MCF 10A (cell line): ENCODE data around the gene CTCFL. TPM values are rescaled to one million over a fixed set of nuclear protein-coding genes. Genes with fewer than 3 reads are reported as not detected.

Source experiments
- BruUV-seq: library from RNA; stranded (reverse); fragments of 400-500 nt; replicated peaks from 2 replicates; lab custom pipeline; 2021; lab: Mats Ljungman, UMichigan
- CTCF ChIA-PET: fragments of 300-600 bp; sonication (Branson Sonifier 250); formaldehyde crosslinking; extraction: SDS; loops from one replicate; lab custom pipeline; 2021; ENCODE audit warnings: antibody characterized with exemption, inconsistent platforms; lab: Yijun Ruan, JAX
- POLR2A ChIA-PET: fragments of 300-600, 350-650 bp; sonication (Branson Sonifier 250); formaldehyde crosslinking; extraction: SDS; loops from one replicate; lab custom pipeline; 2020; ENCODE audit warnings: antibody characterized with exemption, inconsistent platforms; lab: Yijun Ruan, JAX
- DNase-seq: peaks from one replicate; pipeline ENCODE4 v3.0.0-alpha.2; 2018; ENCODE audit not compliant: unreplicated experiment
- H3K27ac Mint-ChIP-seq: one replicate; pipeline ENCODE4 v1.8.0; 2022; ENCODE audit warnings: mild to moderate bottlenecking, low read depth, mixed read lengths; ENCODE audit not compliant: unreplicated experiment
- H3K27me3 Mint-ChIP-seq: one replicate; pipeline ENCODE4 v1.8.0; 2022; ENCODE audit warnings: mixed read lengths; ENCODE audit not compliant: insufficient read depth, unreplicated experiment
- H3K36me3 Mint-ChIP-seq: one replicate; pipeline ENCODE4 v1.8.0; 2022; ENCODE audit warnings: mild to moderate bottlenecking, moderate library complexity, mixed read lengths; ENCODE audit not compliant: insufficient read depth, unreplicated experiment
- H3K4me1 Mint-ChIP-seq: one replicate; pipeline ENCODE4 v1.8.0; 2022; ENCODE audit warnings: mixed read lengths; ENCODE audit not compliant: insufficient read depth, unreplicated experiment
- H3K4me3 Mint-ChIP-seq: one replicate; pipeline ENCODE4 v1.8.0; 2022; ENCODE audit warnings: mild to moderate bottlenecking, moderate library complexity, mixed read lengths; ENCODE audit not compliant: unreplicated experiment
- H3K9me3 Mint-ChIP-seq: one replicate; pipeline ENCODE4 v1.8.0; 2022; ENCODE audit warnings: mixed read lengths; ENCODE audit not compliant: unreplicated experiment
- CTCF ChIP-seq: fragments of 200-600 bp; IDR thresholded peaks from one replicate; pipeline ENCODE4 v1.8.0; 2022; ENCODE audit warnings: antibody characterized with exemption, mild to moderate bottlenecking; ENCODE audit not compliant: unreplicated experiment
- intact Hi-C: fragments of 100-400 bp; cut with micrococcal nuclease; formaldehyde crosslinking; loops from 2 replicates; pipeline ENCODE4 v1.14.1; 2022
- total RNA-seq: library from RNA; stranded (reverse); gene quantifications from 2 replicates; pipeline ENCODE4 v1.2.3, GENCODE V29; 2022

CTCFL gene
- total RNA-seq, 1 experiment from 2014 or later, result not detected

DNA sequence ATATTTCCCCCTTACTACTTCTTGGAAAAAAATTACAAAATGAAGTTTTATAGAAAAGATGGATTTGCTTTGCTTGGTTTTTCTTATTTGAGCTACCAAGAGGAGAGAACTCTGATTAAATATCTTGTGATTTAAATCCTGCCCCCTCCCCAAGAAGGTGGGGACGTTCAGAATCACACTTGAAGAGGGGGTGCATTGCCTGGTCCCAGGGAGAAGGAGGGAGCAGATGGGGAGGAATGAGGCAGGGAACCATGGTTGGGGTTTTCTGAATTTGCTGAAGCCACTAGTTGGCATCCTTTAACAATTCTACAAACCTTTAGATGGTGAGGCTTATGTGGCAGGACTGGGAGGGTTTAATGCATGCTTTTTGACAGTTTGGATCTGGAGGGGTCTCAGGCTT is 41.5 kb upstream of the CTCFL start:
- no peak for DNase-seq
- TF ChIP-seq CTCF, result no peak
- CTCF ChIA-PET, result interaction anchor here (0.7 kb wide), 1 partner anchor 56 kb away, joined by 3 read pairs; no protein-coding TSS in a partner anchor
- POLR2A ChIA-PET, result no interaction called here
- BruUV-seq, result no TSS peak
- Mint-ChIP-seq H3K4me3 (no peak overlapping the region), H3K4me1 (no peaks in the 10 kb centered on the region), H3K9me3 (no peaks in the 10 kb centered on the region), H3K27me3 (peaks cover 95% of the 10 kb centered on the region), H3K36me3 (no peaks in the 10 kb centered on the region), H3K27ac (no peak overlapping the region)
- intact Hi-C loops, result no loop called here

DNA sequence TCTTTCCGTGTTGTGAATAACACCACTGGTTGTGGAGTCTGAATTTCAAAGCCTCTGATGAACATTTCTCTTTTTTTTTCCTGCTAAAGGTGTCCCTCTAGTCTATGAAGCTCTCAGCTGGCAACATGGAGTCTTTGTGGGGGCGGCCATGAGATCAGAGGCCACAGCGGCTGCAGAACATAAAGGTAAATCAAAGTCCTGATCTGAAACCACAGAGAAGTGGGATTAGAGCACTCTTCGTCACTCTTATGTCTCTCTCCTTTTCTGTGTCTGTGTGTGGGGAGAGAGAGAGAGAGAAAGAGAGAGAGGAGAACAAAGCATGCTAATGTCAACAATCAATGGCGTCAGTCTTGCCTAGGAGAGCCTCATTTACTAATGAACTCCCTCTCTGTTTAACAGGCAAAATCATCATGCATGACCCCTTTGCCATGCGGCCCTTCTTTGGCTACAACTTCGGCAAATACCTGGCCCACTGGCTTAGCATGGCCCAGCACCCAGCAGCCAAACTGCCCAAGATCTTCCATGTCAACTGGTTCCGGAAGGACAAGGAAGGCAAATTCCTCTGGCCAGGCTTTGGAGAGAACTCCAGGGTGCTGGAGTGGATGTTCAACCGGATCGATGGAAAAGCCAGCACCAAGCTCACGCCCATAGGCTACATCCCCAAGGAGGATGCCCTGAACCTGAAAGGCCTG is 40.2 kb upstream of the CTCFL start:
- intact Hi-C loops, result no loop called here
- no peak for DNase-seq
- ChIA-PET POLR2A (no interaction called here), CTCF (interaction anchor here (0.7 to 0.9 kb wide), 3 partner anchors 56 to 642 kb away, joined by 3 to 4 read pairs (median 3); no protein-coding TSS in a partner anchor)
- no TSS peak for BruUV-seq
- no peaks in the 10 kb centered on the region for H3K36me3 Mint-ChIP-seq
- H3K27me3 Mint-ChIP-seq, result peaks cover 95% of the 10 kb centered on the region
- H3K4me3 Mint-ChIP-seq, result no peak overlapping the region
- no peaks in the 10 kb centered on the region for H3K9me3 Mint-ChIP-seq
- peaks cover 6% of the 10 kb centered on the region for H3K4me1 Mint-ChIP-seq
- H3K27ac Mint-ChIP-seq, result no peak overlapping the region
- TF ChIP-seq CTCF, result no peak

GRCh38 chr20:57564180-57564802 is 39.4 kb upstream of the CTCFL start:
- Mint-ChIP-seq H3K9me3 (no peaks in the 10 kb centered on the region), H3K27me3 (peaks cover 95% of the 10 kb centered on the region), H3K27ac (no peak overlapping the region), H3K36me3 (no peaks in the 10 kb centered on the region), H3K4me3 (no peak overlapping the region), H3K4me1 (peaks cover 6% of the 10 kb centered on the region)
- TF ChIP-seq CTCF, result no peak
- intact Hi-C loops, result no loop called here
- no TSS peak for BruUV-seq
- ChIA-PET CTCF (interaction anchor here (0.9 kb wide), 1 partner anchor 69 kb away, joined by 4 read pairs; no protein-coding TSS in a partner anchor), POLR2A (no interaction called here)
- no peak for DNase-seq

GRCh38 chr20:57563522-57563921 is 38.6 kb upstream of the CTCFL start:
- no TSS peak for BruUV-seq
- no peak overlapping the region for H3K4me3 Mint-ChIP-seq

More at GRCh38 chr20:57563522-57563921, 38.6 kb upstream of the CTCFL start:
- no peak for TF ChIP-seq CTCF
- H3K27me3 Mint-ChIP-seq, result peaks cover 95% of the 10 kb centered on the region
- H3K9me3 Mint-ChIP-seq, result no peaks in the 10 kb centered on the region
- no peak overlapping the region for H3K27ac Mint-ChIP-seq
- peaks cover 6% of the 10 kb centered on the region for H3K4me1 Mint-ChIP-seq
- ChIA-PET CTCF (no interaction called here), POLR2A (no interaction called here)
- no peaks in the 10 kb centered on the region for H3K36me3 Mint-ChIP-seq
- no peak for DNase-seq
- intact Hi-C loops, result no loop called here
